Keratinocyte (primary cell): Measurements from ENCODE around the gene RIN3. TPM values are rescaled to one million over a fixed set of nuclear protein-coding genes. Genes with fewer than 3 reads are reported as not detected.

Experiments used
- DNase-seq: peaks from one replicate; pipeline ENCODE4 v3.0.0-alpha.2; 2011; ENCODE audit warnings: low read depth, missing footprints, low spot score
- FAIRE-seq: peaks from 2 replicates; lab custom pipeline; 2011; peaks lifted over from hg19 to GRCh38; lab: Jason Lieb, UNC
- H2AFZ ChIP-seq: 2 replicates; pipeline ENCODE4 v1.6.0; 2012; ENCODE audit warnings: low read length, control low read depth, inconsistent platforms; ENCODE audit not compliant: control insufficient read depth
- H3K27ac ChIP-seq: 2 replicates; pipeline ENCODE4 v1.5.1; 2011; ENCODE audit warnings: low read length; ENCODE audit not compliant: control insufficient read depth, insufficient read depth
- H3K27me3 ChIP-seq: 3 replicates; pipeline ENCODE4 v1.6.0; 2011; ENCODE audit warnings: low read length; ENCODE audit not compliant: control insufficient read depth, insufficient read depth; ENCODE audit errors: extremely low read depth
- H3K36me3 ChIP-seq, 2 experiments: 2 replicates in 1 of 2; 3 replicates in 1 of 2; pipeline ENCODE4 v1.5.1; 2011; ENCODE audit warnings: low read length in 2 of 2, mild to moderate bottlenecking in 1 of 2; ENCODE audit not compliant: control insufficient read depth in 2 of 2, insufficient read depth in 2 of 2; ENCODE audit errors: extremely low read depth in 1 of 2
- H3K4me1 ChIP-seq: 3 replicates; pipeline ENCODE4 v1.5.1; 2011; ENCODE audit warnings: low read length; ENCODE audit not compliant: control insufficient read depth, insufficient read depth; ENCODE audit errors: extremely low read depth
- H3K4me2 ChIP-seq: 3 replicates; pipeline ENCODE4 v1.6.0; 2011; ENCODE audit warnings: low read depth, low read length; ENCODE audit not compliant: control insufficient read depth, insufficient read depth; ENCODE audit errors: extremely low read depth
- H3K4me3 ChIP-seq, 3 experiments: fragments of 200-600 bp in 1 of 3; sonication (generic) in 1 of 3; 2 replicates in 2 of 3; 3 replicates in 1 of 3; pipeline ENCODE4 v1.5.1; 2011 to 2016; ENCODE audit warnings: low read length in 3 of 3, mild to moderate bottlenecking in 3 of 3, control low read depth in 2 of 3, inconsistent platforms in 1 of 3, low read depth in 1 of 3, mixed read lengths in 1 of 3, mixed run types in 1 of 3, moderate library complexity in 1 of 3; ENCODE audit not compliant: control insufficient read depth in 2 of 3, insufficient read depth in 2 of 3; ENCODE audit errors: extremely low read depth in 1 of 3
- H3K79me2 ChIP-seq: 2 replicates; pipeline ENCODE4 v1.6.0; 2012; ENCODE audit warnings: low read length; ENCODE audit not compliant: control insufficient read depth, insufficient read depth
- H3K9ac ChIP-seq: 3 replicates; pipeline ENCODE4 v1.6.0; 2011; ENCODE audit warnings: low read length; ENCODE audit not compliant: control insufficient read depth, insufficient read depth; ENCODE audit errors: extremely low read depth
- H3K9me1 ChIP-seq: 3 replicates; pipeline ENCODE4 v1.6.0; 2011; ENCODE audit warnings: low read length; ENCODE audit not compliant: control insufficient read depth, insufficient read depth; ENCODE audit errors: extremely low read depth
- H3K9me3 ChIP-seq: 2 replicates; pipeline ENCODE4 v1.5.1; 2012; ENCODE audit warnings: low read depth, low read length; ENCODE audit not compliant: control insufficient read depth
- H4K20me1 ChIP-seq: 3 replicates; pipeline ENCODE4 v1.6.0; 2011; ENCODE audit warnings: low read length; ENCODE audit not compliant: control insufficient read depth, insufficient read depth; ENCODE audit errors: extremely low read depth
- CTCF ChIP-seq, 3 experiments: IDR thresholded peaks in 1 of 3; conservative IDR thresholded peaks in 1 of 3; optimal IDR thresholded peaks in 1 of 3; 2 replicates in 2 of 3; 3 replicates in 1 of 3; pipeline versions ENCODE3 to v1.5.1; 2011; ENCODE audit warnings: low read length in 3 of 3, mild to moderate bottlenecking in 3 of 3, moderate library complexity in 2 of 3, control low read depth in 1 of 3, inconsistent platforms in 1 of 3; ENCODE audit not compliant: insufficient read depth in 2 of 3; ENCODE audit errors: extremely low read depth in 1 of 3
- EZH2 ChIP-seq: IDR thresholded peaks from one replicate; pipeline ENCODE4 v1.6.1; 2012; ENCODE audit warnings: inconsistent platforms, mild to moderate bottlenecking, low read length, moderate library complexity
- dilution Hi-C: fragments of 300-500 bp; cut with MboI; formaldehyde crosslinking; loops from one replicate; pipeline ENCODE4 v1.7.0; 2020; ENCODE audit warnings: low sequenced_read_pairs; ENCODE audit not compliant: extremely low pct_ligation_motif_present
- polyA plus RNA-seq, 5 experiments: library from polyadenylated mRNA; depleted of rRNA in 3 of 5; stranded (reverse) in 3 of 5; stranded (forward) in 1 of 5; unstranded in 1 of 5; fragments of >200 nt; gene quantifications; 1 replicate in 1 of 5; 2 replicates in 3 of 5; 3 replicates in 1 of 5; pipeline versions ENCODE4 v1.2.1 to v1.2.3, GENCODE V29; 2011 to 2012; ENCODE audit warnings: missing spikeins in 2 of 5, low read depth in 1 of 5, low replicate concordance in 1 of 5

The RIN3 gene
- polyA plus RNA-seq, 1 donor (not counting 4 experiments of a cell fraction or from before 2014, with no cell fraction given) = 1.2 TPM

- no peak for TF ChIP-seq CTCF (optimal IDR thresholded peaks at IDR 0.05 in 1 of 3, IDR thresholded peaks at IDR 0.05 in 1 of 3, conservative IDR thresholded peaks at IDR 0.05 in 1 of 3; ENCODE audit: extremely low read depth in 1 of 3, insufficient read depth in 2 of 3, low read length in 3 of 3)
- no peak for TF ChIP-seq EZH2
These were observed 36.3 kb downstream of the RIN3 start for GRCh38 chr14:92549859-92550230.

DNA sequence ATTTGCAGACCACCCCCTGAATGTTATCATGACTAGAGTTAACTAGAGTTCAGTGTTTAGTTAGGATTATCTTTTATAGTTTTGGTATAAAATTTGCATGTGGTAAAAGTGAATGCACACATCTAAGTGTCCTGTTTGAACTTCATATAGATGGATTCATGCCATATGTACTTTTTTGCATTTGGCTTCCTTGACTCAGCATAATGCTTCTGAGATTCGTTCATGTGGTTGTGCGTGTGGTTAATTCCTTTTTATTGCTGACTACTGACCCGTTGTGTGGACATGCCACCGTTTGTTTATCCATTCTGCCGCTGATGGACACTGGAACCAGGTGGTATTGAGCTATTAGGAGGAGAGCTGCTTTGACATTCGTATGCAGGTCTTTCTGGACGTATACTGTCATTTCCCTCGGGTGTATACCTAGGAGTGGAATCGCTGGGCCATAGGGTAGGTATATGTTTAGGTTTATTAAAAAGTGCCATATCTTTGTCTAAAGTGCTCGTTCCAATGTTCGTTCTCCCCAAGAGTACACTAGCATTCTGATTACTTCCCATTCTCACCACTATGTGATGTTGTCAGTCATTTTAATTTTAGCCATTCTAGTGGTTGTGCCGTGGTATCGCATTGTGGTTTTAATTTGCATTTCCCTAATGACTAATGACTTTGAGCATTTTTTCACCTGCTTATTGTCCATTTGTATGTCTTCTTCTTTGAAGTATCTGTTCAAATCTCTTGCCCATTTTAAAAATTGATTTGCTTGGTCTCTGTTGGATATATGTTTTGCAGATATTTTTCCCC, 37.7 kb downstream of the RIN3 start:
- Histone ChIP-seq H3K27me3 (no peaks in the 10 kb centered on the region), H3K36me3 (no peaks in the 10 kb centered on the region), H3K79me2 (no peaks in the 10 kb centered on the region), H3K4me2 (no peak overlapping the region), H3K27ac (no peak overlapping the region), H4K20me1 (no peaks in the 10 kb centered on the region), H3K4me3 (no peak overlapping the region), H3K9me1 (peaks cover 2% of the 10 kb centered on the region), H3K9me3 (no peaks in the 10 kb centered on the region), H2AFZ (no peak overlapping the region), H3K4me1 (no peaks in the 10 kb centered on the region), H3K9ac (no peak overlapping the region)
- DNase-seq (no peak), FAIRE-seq (peak; percentile 5)
- TF ChIP-seq EZH2 (no peak), CTCF (optimal IDR thresholded peaks at IDR 0.05 in 1 of 3, IDR thresholded peaks at IDR 0.05 in 1 of 3, conservative IDR thresholded peaks at IDR 0.05 in 1 of 3; ENCODE audit: extremely low read depth in 1 of 3, insufficient read depth in 2 of 3, low read length in 3 of 3) (peak in 1 of 3 experiments; percentile 16)
- dilution Hi-C loops = no loop called here

More at GRCh38 chr14:92549859-92550230, 36.3 kb downstream of the RIN3 start:
- Histone ChIP-seq H3K9me1 (peaks cover 2% of the 10 kb centered on the region), H3K4me2 (no peak overlapping the region), H3K27me3 (no peaks in the 10 kb centered on the region), H3K9me3 (no peaks in the 10 kb centered on the region), H2AFZ (no peak overlapping the region), H3K4me3 (no peak overlapping the region), H4K20me1 (no peaks in the 10 kb centered on the region), H3K27ac (no peak overlapping the region), H3K79me2 (no peaks in the 10 kb centered on the region), H3K9ac (no peak overlapping the region), H3K4me1 (no peaks in the 10 kb centered on the region), H3K36me3 (no peaks in the 10 kb centered on the region)
- dilution Hi-C loops = no loop called here
- FAIRE-seq (no peak), DNase-seq (no peak)
